Esophagus squamous epithelium (tissue), 5 donors: ENCODE measurements around the gene TBL1X. TPM values are rescaled to one million over a fixed set of nuclear protein-coding genes. Genes with fewer than 3 reads are reported as not detected.

ENCODE experiments used
- DNase-seq: peaks from one replicate; lab custom pipeline; 2025; lab: John Stamatoyannopoulos, UW
- H3K27ac ChIP-seq, 4 donors: fragments of 200-600 bp; sonication (generic); one replicate each; pipeline ENCODE4 v1.5.1; 2016 to 2019; ENCODE audit warnings: mild to moderate bottlenecking in 1 of 4
- H3K27me3 ChIP-seq, 4 donors: fragments of 200-600 bp; sonication (generic); 1 replicate in 3 of 4; 2 replicates in 1 of 4; pipeline versions ENCODE4 v1.5.1 to v1.6.0; 2017 to 2021; ENCODE audit warnings: antibody characterized with exemption in 1 of 4
- H3K36me3 ChIP-seq, 3 donors: fragments of 200-600 bp; sonication (generic); one replicate each; pipeline ENCODE4 v1.5.1; 2016 to 2019
- H3K4me1 ChIP-seq, 3 donors: fragments of 200-600 bp; sonication (generic); one replicate each; pipeline ENCODE4 v1.5.1; 2017 to 2019
- H3K4me3 ChIP-seq, 4 donors: fragments of 200-600 bp; sonication (generic); 1 replicate in 3 of 4; 2 replicates in 1 of 4; pipeline ENCODE4 v1.5.1; 2016 to 2019; ENCODE audit warnings: mild to moderate bottlenecking in 2 of 4, moderate library complexity in 1 of 4
- H3K9me3 ChIP-seq, 3 donors: fragments of 200-600 bp; sonication (generic); one replicate each; pipeline ENCODE4 v1.5.1; 2016 to 2019
- POLR2A ChIP-seq, 4 donors: fragments of 450-650 bp; IDR thresholded peaks; one replicate each; pipeline ENCODE4 v1.6.1; 2017; ENCODE audit warnings: antibody characterized with exemption in 4 of 4, mild to moderate bottlenecking in 4 of 4, moderate library complexity in 3 of 4
- WGBS, 2 donors: methylation state at CpG; one replicate each; pipeline ENCODE4 v1.1.5; 2018; 5-methylcytosine and 5-hydroxymethylcytosine counted together
- intact Hi-C: fragments of 100-400 bp; cut with DNase I; formaldehyde crosslinking; loops from one replicate; pipeline ENCODE4 v1.15.0; 2022
- total RNA-seq, 4 donors: library from RNA; depleted of rRNA; stranded (reverse); fragments of >200 nt; gene quantifications; one replicate each; pipeline ENCODE4 v1.1.0, GENCODE V29; 2016
- TF ChIP-seq, protein P1 (sequence below), 6 experiments: fragments of 450-650 bp in 4 of 6; fragments of 200-600 bp in 2 of 6; sonication (generic) in 2 of 6; IDR thresholded peaks; one replicate each; pipeline ENCODE4 v1.5.1; 2016 to 2019; ENCODE audit warnings: antibody characterized with exemption in 6 of 6, mild to moderate bottlenecking in 4 of 6, moderate library complexity in 4 of 6
- donor health status: DM: yes; HTN: yes; CAD: no.

Gene TBL1X
- total RNA-seq, 4 donors from 2014 or later = 17.5 to 24.2 (median 21.8) TPM

DNA sequence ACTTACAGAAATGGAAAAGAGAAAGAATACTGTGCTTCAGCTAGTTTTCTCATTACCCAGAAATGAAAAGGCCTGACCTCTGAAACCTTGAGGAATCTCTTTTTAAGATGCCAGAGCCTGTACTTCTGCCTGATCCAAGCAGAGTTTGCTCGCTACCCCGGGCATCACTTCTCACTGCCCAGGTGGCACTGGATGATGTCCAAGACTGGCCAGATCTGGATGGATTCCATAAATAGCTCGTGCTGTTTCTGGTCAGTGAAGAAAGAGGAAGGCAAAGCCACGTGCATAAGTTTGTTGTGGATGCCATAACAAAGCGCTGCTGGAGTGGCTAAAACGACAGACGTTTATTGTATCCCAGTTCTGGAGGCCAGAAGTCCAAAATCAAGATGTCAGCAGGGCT lies 133.5 kb downstream of the TBL1X start:
- H3K4me1 ChIP-seq = no peaks in the 10 kb centered on the region
- H3K9me3 ChIP-seq = no peaks in the 10 kb centered on the region
- no peak for TF ChIP-seq POLR2A (IDR thresholded peaks at IDR 0.05)
- TF ChIP-seq, protein P1, sequence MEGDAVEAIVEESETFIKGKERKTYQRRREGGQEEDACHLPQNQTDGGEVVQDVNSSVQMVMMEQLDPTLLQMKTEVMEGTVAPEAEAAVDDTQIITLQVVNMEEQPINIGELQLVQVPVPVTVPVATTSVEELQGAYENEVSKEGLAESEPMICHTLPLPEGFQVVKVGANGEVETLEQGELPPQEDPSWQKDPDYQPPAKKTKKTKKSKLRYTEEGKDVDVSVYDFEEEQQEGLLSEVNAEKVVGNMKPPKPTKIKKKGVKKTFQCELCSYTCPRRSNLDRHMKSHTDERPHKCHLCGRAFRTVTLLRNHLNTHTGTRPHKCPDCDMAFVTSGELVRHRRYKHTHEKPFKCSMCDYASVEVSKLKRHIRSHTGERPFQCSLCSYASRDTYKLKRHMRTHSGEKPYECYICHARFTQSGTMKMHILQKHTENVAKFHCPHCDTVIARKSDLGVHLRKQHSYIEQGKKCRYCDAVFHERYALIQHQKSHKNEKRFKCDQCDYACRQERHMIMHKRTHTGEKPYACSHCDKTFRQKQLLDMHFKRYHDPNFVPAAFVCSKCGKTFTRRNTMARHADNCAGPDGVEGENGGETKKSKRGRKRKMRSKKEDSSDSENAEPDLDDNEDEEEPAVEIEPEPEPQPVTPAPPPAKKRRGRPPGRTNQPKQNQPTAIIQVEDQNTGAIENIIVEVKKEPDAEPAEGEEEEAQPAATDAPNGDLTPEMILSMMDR (IDR thresholded peaks at IDR 0.05) = no peak
- no peak for DNase-seq
- no peak overlapping the region for H3K4me3 ChIP-seq
- WGBS, 2 donors = 52% methylated on average over 6 of the region's 7 CpGs; no CpG with 5 or more reads in 1 of the 2 donors
- no peaks in the 10 kb centered on the region for H3K36me3 ChIP-seq
- intact Hi-C loops = no loop called here
- H3K27ac ChIP-seq = no peak overlapping the region
- no peaks in the 10 kb centered on the region for H3K27me3 ChIP-seq

DNA sequence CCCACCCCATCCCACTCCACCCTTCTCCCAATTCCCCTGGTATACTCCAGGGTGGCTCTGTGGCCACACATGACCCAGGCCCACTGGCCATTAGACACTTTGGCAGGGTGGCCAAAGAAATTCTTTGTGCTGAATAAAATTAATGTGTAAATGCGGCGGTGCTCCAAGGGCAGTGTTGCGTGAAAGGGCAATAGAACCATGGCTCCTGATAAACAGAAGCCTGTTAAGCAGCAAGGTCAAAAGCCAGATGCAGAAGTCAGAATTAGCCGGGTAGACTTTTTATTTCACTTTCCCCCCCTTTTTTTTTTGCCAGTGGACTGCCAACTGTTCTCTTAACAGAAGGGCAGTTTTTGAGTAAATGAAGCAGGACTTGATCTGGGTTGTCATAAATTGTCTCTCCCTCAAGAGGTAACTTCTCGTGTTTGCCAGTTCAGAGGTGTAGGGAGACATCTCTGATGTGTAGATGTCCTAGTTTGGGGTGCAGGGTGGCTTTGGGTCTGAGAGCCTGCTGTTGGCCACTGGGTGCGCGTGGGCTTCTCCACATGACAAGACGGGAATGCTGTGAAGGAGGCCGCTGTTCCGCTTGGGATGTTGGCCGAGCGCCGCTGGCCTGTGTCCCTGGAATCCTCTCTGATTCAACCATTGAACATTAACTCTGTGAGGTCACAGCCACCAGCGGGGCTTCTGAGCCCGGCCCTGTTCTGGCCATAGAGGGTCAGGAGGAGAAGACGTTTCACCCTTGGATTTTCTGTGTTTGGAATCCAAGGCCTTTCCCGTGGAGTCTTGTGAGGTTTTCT lies 139.5 kb downstream of the TBL1X start:
- no peak for DNase-seq
- no peak for TF ChIP-seq POLR2A (IDR thresholded peaks at IDR 0.05)
- TF ChIP-seq, protein P1 (IDR thresholded peaks at IDR 0.05) = no peak
- Histone ChIP-seq H3K36me3 (no peaks in the 10 kb centered on the region), H3K27me3 (no peaks in the 10 kb centered on the region), H3K4me1 (no peaks in the 10 kb centered on the region), H3K9me3 (no peaks in the 10 kb centered on the region), H3K27ac (peak overlapping the region in 2 of 4 donors; percentile 2 to 36), H3K4me3 (no peak overlapping the region)
- intact Hi-C loops = no loop called here
- 87 to 100% methylated on average over 2 to 8 of the region's 17 CpGs for WGBS, 2 donors

DNA sequence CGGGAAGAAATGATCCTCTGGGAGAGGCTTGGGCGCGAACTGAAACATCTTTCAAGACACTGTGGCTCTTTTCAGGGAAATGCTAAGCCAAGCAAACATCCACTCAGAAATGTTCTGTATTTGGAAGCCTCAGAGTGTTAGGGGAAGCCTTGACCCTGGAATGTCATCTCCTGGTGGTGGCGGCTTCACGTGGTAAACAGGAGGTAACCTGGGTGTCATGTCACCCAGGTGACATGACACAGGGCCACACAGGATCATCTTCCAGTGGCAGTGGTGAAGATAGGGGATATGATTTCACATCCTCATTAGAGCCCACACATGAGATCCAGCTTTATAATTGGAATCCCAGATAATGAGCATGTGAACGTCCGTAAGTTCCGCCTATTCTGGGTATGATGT lies 140.0 kb downstream of the TBL1X start:
- peak overlapping the region in 2 of 4 donors; percentile 2 to 36 for H3K27ac ChIP-seq

DNA sequence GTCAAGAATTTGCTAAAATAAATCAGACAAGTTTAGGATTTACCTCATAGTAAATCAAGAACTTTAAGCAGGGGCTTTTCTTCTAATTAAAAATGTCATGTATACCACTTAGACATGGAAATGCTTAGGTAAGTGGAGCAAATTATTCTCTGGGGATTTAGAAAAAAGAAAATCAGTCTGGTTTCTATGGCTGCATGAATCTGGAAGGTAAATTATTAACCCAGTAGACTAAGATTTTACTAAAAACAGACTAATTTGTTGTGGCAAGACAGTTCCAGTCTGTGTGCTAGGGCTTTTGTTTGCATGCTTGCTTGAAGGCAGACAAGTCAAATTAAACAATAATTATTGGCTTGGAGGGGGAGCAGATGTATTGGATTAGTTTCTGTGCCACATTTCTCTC lies 140.6 kb downstream of the TBL1X start:
- no peak overlapping the region for H3K4me3 ChIP-seq
- intact Hi-C loops = no loop called here
- no peaks in the 10 kb centered on the region for H3K9me3 ChIP-seq
- no peak for DNase-seq
- no peaks in the 10 kb centered on the region for H3K27me3 ChIP-seq
- TF ChIP-seq, protein P1 (IDR thresholded peaks at IDR 0.05) = no peak
- TF ChIP-seq POLR2A (IDR thresholded peaks at IDR 0.05) = no peak
- H3K4me1 ChIP-seq = peaks cover 0 to 1% (median 0%) of the 10 kb centered on the region in 3 donors
- H3K36me3 ChIP-seq = no peaks in the 10 kb centered on the region
- no peak overlapping the region for H3K27ac ChIP-seq

More for the DNA sequence above, 140.0 kb downstream of the TBL1X start:
- Histone ChIP-seq H3K4me3 (no peak overlapping the region), H3K4me1 (no peaks in the 10 kb centered on the region), H3K27me3 (no peaks in the 10 kb centered on the region), H3K9me3 (no peaks in the 10 kb centered on the region), H3K36me3 (no peaks in the 10 kb centered on the region)
- no peak for TF ChIP-seq POLR2A (IDR thresholded peaks at IDR 0.05)
- TF ChIP-seq, protein P1 (IDR thresholded peaks at IDR 0.05) = no peak
- no peak for DNase-seq
- WGBS, 2 donors = 84 to 85% methylated on average over 5 to 6 of the region's 8 CpGs
- intact Hi-C loops = no loop called here

DNA sequence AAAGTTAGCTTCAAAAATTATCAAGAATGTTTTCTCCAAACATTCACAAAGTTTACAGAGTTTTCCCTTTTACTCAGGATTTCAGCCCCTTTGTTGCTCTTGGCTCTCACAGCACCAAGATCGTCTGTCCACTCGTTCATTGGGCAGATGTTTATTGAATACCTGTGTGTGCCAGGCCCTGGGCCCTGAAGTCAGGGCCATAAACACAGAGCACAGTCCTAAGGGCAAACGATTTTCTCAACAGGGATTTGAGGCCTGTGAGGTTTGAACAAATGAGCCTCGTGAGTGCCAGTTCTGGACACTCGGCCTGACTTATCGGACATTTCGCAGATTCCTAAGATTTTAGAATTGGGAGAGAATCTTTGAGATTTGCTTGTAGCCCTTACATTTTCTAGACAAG lies 142.1 kb downstream of the TBL1X start:
- intact Hi-C loops = no loop called here
- DNase-seq = no peak
- H3K4me1 ChIP-seq = peaks cover 0 to 8% (median 0%) of the 10 kb centered on the region in 3 donors
- H3K27ac ChIP-seq = no peak overlapping the region
- H3K4me3 ChIP-seq = no peak overlapping the region
- WGBS, 2 donors = 76 to 91% methylated on average over 5 to 7 of the region's 7 CpGs
- no peaks in the 10 kb centered on the region for H3K36me3 ChIP-seq
- no peaks in the 10 kb centered on the region for H3K9me3 ChIP-seq
- no peak for TF ChIP-seq POLR2A (IDR thresholded peaks at IDR 0.05)
- TF ChIP-seq, protein P1 (IDR thresholded peaks at IDR 0.05) = no peak
- H3K27me3 ChIP-seq = no peaks in the 10 kb centered on the region
